GM12878 (cell line): ENCODE measurements around the gene SLX4IP.

Experiments
- CEBPB ChIP-seq, 2 experiments: fragments of 150-350 bp in 1 of 2; IDR thresholded peaks; 2 replicates each; pipeline ENCODE4 v1.6.1; 2012 to 2014; ENCODE audit warnings: low read depth in 2 of 2, low read length in 2 of 2, borderline replicate concordance in 1 of 2, inconsistent platforms in 1 of 2
- CTCF ChIP-seq, 3 experiments: IDR thresholded peaks in 2 of 3; conservative IDR thresholded peaks in 1 of 3; 2 replicates each; pipeline ENCODE4 v1.5.1; 2011; ENCODE audit warnings: low read depth in 3 of 3, low read length in 3 of 3, mild to moderate bottlenecking in 3 of 3, control low read depth in 2 of 3, moderate library complexity in 2 of 3, inconsistent platforms in 1 of 3, mixed read lengths in 1 of 3; ENCODE audit not compliant: control insufficient read depth in 2 of 3, insufficient read depth in 1 of 3; ENCODE audit errors: extremely low read depth in 1 of 3
- EP300 ChIP-seq, 2 experiments: fragments of 150-350 bp in 1 of 2; IDR thresholded peaks; 2 replicates each; pipeline ENCODE4 v1.6.1; 2011 to 2012; ENCODE audit warnings: low read depth in 2 of 2, low read length in 2 of 2, borderline replicate concordance in 1 of 2, improper control_type of control experiment in 1 of 2, inconsistent platforms in 1 of 2; ENCODE audit not compliant: control insufficient read depth in 1 of 2
- NBN ChIP-seq: fragments of 450-650 bp; IDR thresholded peaks from 2 replicates; pipeline ENCODE4 v1.6.1; 2016
- PAX8 ChIP-seq: fragments of 450-650 bp; IDR thresholded peaks from 2 replicates; pipeline ENCODE4 v1.6.1; 2017; ENCODE audit warnings: mild to moderate bottlenecking, moderate library complexity
- PRDM15 ChIP-seq: fragments of 450-650 bp; formaldehyde crosslinking; IDR thresholded peaks from 2 replicates; pipeline ENCODE4 v1.4.0; 2020; ENCODE audit warnings: mild to moderate bottlenecking, moderate library complexity
- ZNF622 ChIP-seq: fragments of 450-650 bp; IDR thresholded peaks from 2 replicates; pipeline ENCODE4 v1.6.1; 2017; ENCODE audit warnings: mild to moderate bottlenecking, inconsistent platforms

DNA sequence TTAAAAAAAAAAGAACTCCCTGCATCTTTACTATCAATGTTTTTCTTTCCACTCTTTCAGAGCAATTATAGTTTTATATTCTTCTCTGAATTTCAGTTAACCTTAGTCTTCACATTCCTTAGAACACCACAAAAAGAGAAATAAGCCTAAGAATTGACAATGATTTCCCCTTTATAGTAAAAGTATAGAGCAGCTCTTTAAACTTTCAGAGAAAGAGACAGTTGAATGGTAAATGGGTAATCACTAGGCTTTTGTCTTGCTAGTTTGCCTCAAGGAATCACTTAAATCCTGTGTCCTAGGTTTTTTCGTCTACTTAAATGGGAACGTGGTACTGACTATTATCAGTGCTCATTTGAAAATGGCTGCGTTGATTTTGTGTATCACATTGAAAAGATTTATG, 31.8 kb downstream of the SLX4IP start:
- no peak for TF ChIP-seq CTCF (IDR thresholded peaks at IDR 0.05 in 2 of 3, conservative IDR thresholded peaks at IDR 0.05 in 1 of 3; ENCODE audit: control insufficient read depth in 2 of 3, extremely low read depth in 1 of 3, insufficient read depth in 1 of 3, low read depth in 3 of 3, low read length in 3 of 3)
- no peak for TF ChIP-seq EP300 (IDR thresholded peaks at IDR 0.05; ENCODE audit: borderline replicate concordance in 1 of 2, control insufficient read depth in 1 of 2, low read depth in 2 of 2, low read length in 2 of 2)
- no peak for TF ChIP-seq CEBPB (IDR thresholded peaks at IDR 0.05; ENCODE audit: borderline replicate concordance in 1 of 2, low read depth in 2 of 2, low read length in 2 of 2)
- TF ChIP-seq PAX8, result no peak
- TF ChIP-seq ZNF622, result no peak
- TF ChIP-seq NBN, result no peak
- TF ChIP-seq PRDM15 (CRISPR knock-in tag), result no peak
